C4-2B (cell line): Measurements from ENCODE around the gene SND1.

Experiments used
- H3K27ac ChIP-seq: fragments of 450-650 bp; 2 replicates; pipeline ENCODE4 v1.5.1; 2017
- CTCF ChIP-seq: fragments of 450-650 bp; conservative IDR thresholded peaks from 2 replicates; pipeline ENCODE4 v1.5.1; 2017; ENCODE audit warnings: mild to moderate bottlenecking
- ZFX ChIP-seq: fragments of 450-650 bp; IDR thresholded peaks from 2 replicates; pipeline ENCODE4 v1.6.1; 2017

Gene SND1

DNA sequence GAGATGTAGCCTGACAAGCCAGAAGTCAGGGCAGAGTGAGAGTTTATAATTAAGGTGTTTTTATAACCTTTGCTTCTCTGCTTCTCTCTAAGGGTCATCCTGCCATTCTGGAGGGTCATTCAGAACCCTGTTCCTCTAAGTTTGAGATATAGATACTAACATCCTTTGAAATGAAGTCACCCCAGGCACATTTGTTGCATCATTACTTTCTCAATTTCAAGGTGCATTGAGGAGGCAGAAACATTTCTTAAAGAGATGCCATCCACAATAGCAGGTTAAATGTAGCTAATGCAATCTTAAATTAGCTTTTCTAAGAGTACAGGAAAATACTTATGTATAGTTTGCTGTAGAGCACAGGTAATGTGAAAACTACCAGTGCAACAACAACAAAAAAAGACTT lies 272.9 kb downstream of the SND1 start:
- TF ChIP-seq CTCF (no peak), ZFX (no peak)
- no peak overlapping the region for H3K27ac ChIP-seq

DNA sequence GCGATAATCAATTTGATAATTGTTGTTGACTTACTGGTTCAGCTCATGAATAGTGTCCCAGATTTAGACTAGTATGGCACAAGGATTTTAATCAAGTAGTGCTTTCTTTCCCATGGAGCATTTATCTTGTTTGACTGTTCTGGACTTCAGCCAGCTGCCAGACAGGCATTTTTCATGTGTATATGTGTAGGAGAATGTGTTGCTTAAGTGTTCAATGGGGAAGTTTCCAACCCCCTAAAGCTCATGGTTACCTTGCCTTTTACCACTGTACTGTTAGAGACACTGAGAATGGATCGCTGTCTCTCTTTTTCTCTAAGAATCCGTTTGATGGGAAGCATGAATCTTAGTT lies 275.3 kb downstream of the SND1 start:
- H3K27ac ChIP-seq = no peak overlapping the region
- TF ChIP-seq ZFX = no peak
- no peak for TF ChIP-seq CTCF

DNA sequence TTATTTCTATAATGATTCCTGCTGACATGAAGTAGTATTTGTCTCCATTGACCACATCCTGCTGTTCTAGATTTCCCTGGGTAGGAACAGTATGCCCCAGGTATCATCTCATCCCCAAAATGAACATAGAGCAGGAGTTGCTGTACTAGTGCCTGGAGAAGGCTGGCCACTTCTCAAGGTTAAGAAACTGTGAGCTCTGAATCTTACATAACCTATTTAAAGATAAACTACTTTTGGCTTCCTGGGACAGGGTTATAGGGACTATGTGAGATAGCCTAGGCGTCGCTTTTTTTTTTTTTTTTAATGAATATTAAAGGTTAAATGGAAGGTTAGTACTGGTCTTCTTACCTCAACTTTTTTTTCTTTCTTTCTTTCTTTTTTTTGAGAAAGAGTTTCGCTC lies 276.2 kb downstream of the SND1 start:
- no peak overlapping the region for H3K27ac ChIP-seq
- TF ChIP-seq ZFX (no peak), CTCF (no peak)

DNA sequence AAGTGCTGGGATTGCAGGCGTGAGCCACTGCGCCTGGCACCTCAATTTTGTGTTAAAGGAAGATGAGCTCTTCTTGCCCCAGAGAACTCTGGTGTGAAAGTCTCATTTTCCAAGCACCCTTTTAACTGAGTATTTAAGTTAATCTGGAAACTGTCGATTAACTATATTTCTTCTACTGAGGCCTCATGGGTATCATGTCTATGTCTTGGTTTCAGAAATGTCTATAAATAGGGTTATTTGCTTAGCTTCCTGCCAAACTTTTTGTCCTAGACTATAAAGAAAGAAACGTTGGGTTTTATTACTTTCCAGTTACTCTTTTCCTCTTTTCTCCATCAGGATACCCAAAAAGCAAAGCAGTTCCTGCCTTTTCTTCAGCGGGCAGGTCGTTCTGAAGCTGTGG lies 276.9 kb downstream of the SND1 start:
- TF ChIP-seq CTCF (no peak), ZFX (no peak)
- H3K27ac ChIP-seq = no peak overlapping the region

DNA sequence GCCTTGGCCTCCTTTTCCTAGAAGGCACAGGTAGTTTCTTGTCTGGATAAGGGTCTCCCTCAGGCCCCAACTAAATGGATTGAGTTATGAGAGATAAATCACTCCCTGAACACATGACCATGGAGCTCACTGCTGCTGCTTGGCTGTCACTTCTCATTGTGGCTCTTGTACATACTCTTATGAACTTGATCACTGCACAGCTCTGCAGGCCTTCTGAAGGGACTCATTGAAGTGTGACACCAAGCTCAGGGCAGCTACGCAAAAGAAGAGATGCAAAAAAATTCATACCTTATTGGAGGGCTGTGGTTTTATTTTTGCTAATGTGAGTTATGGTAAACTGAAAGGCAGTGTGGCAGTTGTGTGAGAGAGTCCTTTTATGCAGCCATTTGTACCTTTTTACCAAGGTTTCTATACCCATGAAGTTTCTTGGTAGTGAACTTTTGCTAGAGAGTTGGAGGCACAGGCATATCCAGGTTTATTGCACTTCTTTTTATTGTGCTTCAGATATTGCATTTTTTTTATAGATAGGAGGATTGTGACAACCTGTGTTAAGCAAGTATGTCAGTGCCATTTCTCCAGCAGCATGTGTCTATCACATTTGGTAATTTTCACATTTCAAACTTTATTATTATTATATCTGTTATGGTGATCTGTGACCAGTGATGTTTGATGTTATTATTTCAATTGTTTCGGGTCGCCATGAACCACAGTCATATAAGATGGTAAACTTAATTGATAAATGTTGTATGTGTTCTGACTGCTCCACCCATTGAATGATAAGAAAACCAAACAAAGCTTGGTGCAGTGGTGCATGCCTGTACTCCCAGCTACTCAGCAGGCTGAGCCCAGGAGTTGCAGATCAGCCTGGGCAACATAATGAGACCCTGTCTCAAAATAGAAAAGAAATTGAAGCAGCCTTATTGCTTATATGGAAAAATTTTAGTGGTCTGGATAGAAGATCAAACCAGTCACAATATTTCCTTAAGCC lies 278.6 kb downstream of the SND1 start:
- H3K27ac ChIP-seq = no peak overlapping the region
- TF ChIP-seq ZFX = no peak
- TF ChIP-seq CTCF = no peak

DNA sequence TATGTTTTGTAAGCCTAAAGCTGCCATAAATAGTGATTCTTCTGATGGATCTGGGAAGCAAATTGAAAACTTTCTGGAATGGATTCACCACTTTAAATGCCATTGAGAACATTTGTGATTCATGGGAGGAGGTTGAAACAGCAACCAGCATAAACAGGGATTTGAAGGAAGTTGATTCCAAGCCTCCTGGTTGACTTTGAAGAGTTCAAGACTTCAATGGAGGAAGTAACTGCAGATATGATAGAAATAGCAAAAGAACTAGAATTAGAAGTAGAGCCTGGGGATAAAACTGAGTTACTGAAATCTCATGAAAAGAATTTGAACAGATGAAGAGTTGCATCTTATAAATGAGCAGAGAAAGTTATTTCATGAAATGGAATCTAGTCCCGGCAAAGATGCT lies 280.1 kb downstream of the SND1 start:
- no peak overlapping the region for H3K27ac ChIP-seq
- TF ChIP-seq CTCF (no peak), ZFX (no peak)

DNA sequence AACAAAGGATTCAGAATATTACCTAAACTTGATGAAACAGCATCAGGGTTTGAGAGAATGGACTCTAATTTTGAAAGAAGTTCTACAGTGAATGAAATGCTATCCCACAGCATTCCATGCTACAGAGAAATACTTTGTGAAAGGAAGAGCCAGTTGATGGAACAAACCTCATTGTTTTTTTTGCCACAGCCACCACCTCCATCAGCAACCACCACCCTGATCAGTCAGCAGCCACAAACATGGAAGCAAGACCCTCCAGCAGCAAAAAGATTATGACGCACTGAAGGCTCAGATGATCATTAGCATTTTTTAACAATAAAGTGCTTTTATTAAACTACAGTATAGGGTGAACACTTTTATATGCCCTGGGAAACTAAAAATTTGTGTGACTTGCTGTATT lies 280.5 kb downstream of the SND1 start:
- no peak overlapping the region for H3K27ac ChIP-seq
- no peak for TF ChIP-seq CTCF
- no peak for TF ChIP-seq ZFX
